Neural cell (in vitro differentiated cells): Measurements from ENCODE around the gene IPPK.

Experiments
- CTCF ChIP-seq: fragments of 450-650 bp; IDR thresholded peaks from 2 replicates; pipeline ENCODE4 v1.5.1; 2014; ENCODE audit warnings: antibody characterized with exemption, mild to moderate bottlenecking, moderate library complexity; ENCODE audit not compliant: poor library complexity, severe bottlenecking
- EZH2 ChIP-seq: fragments of 200-600, 300-800 bp; shearing (Covaris generic), sonication (generic); IDR thresholded peaks from 2 replicates; pipeline ENCODE4 v1.6.1; 2014; ENCODE audit warnings: antibody characterized with exemption, low read length, borderline replicate concordance, mild to moderate bottlenecking; ENCODE audit not compliant: insufficient read depth, poor library complexity, severe bottlenecking
- POLR2AphosphoS5 ChIP-seq: IDR thresholded peaks from 2 replicates; pipeline ENCODE4 v1.6.1; 2012

GRCh38 chr9:92564982-92565381 is 104.9 kb downstream of the IPPK start:
- no peak for TF ChIP-seq CTCF
- no peak for TF ChIP-seq POLR2AphosphoS5
- no peak for TF ChIP-seq EZH2
